ENCODE results near the gene RRAGC.
A peak's percentile ranks its signal among the peaks of the same experiment; 100 is the strongest.

RRAGC gene

GRCh38 chr1:38819516-38819915 lies 40.1 kb downstream of the RRAGC start:
- TF ChIP-seq RAD21 (IDR thresholded peaks at IDR 0.05; ENCODE audit: low read depth) (no peak), ZBTB7A (IDR thresholded peaks at IDR 0.05; ENCODE audit: low read depth) (no peak), EGR1 (IDR thresholded peaks at IDR 0.05) (no peak), TEAD4 (IDR thresholded peaks at IDR 0.05) (no peak), FOXM1 (IDR thresholded peaks at IDR 0.05; ENCODE audit: borderline replicate concordance, low read depth) (no peak), CEBPB (IDR thresholded peaks at IDR 0.05) (no peak), TCF12 (IDR thresholded peaks at IDR 0.05; ENCODE audit: low read depth) (no peak)
- TF ChIP-seq, protein P1, sequence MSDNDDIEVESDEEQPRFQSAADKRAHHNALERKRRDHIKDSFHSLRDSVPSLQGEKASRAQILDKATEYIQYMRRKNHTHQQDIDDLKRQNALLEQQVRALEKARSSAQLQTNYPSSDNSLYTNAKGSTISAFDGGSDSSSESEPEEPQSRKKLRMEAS (IDR thresholded peaks at IDR 0.05) = no peak
- TF ChIP-seq, protein P2, sequence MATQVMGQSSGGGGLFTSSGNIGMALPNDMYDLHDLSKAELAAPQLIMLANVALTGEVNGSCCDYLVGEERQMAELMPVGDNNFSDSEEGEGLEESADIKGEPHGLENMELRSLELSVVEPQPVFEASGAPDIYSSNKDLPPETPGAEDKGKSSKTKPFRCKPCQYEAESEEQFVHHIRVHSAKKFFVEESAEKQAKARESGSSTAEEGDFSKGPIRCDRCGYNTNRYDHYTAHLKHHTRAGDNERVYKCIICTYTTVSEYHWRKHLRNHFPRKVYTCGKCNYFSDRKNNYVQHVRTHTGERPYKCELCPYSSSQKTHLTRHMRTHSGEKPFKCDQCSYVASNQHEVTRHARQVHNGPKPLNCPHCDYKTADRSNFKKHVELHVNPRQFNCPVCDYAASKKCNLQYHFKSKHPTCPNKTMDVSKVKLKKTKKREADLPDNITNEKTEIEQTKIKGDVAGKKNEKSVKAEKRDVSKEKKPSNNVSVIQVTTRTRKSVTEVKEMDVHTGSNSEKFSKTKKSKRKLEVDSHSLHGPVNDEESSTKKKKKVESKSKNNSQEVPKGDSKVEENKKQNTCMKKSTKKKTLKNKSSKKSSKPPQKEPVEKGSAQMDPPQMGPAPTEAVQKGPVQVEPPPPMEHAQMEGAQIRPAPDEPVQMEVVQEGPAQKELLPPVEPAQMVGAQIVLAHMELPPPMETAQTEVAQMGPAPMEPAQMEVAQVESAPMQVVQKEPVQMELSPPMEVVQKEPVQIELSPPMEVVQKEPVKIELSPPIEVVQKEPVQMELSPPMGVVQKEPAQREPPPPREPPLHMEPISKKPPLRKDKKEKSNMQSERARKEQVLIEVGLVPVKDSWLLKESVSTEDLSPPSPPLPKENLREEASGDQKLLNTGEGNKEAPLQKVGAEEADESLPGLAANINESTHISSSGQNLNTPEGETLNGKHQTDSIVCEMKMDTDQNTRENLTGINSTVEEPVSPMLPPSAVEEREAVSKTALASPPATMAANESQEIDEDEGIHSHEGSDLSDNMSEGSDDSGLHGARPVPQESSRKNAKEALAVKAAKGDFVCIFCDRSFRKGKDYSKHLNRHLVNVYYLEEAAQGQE (IDR thresholded peaks at IDR 0.05; ENCODE audit: low read depth) = no peak

GRCh38 chr1:38819040-38819439 lies 40.5 kb downstream of the RRAGC start:
- no peak for TF ChIP-seq TEAD4 (IDR thresholded peaks at IDR 0.05)
- no peak for TF ChIP-seq TCF12 (IDR thresholded peaks at IDR 0.05; ENCODE audit: low read depth)
- TF ChIP-seq EGR1 (IDR thresholded peaks at IDR 0.05) = no peak
- no peak for TF ChIP-seq RAD21 (IDR thresholded peaks at IDR 0.05; ENCODE audit: low read depth)
- no peak for TF ChIP-seq ZBTB7A (IDR thresholded peaks at IDR 0.05; ENCODE audit: low read depth)
- TF ChIP-seq, protein P1 (IDR thresholded peaks at IDR 0.05) = no peak
- TF ChIP-seq USF1 (IDR thresholded peaks at IDR 0.05) = no peak
- TF ChIP-seq TAF1 (IDR thresholded peaks at IDR 0.05; ENCODE audit: low read depth) = no peak
- TF ChIP-seq YY1 (IDR thresholded peaks at IDR 0.05; ENCODE audit: low read depth) = no peak
- TF ChIP-seq, protein P2 (IDR thresholded peaks at IDR 0.05; ENCODE audit: low read depth) = no peak
- TF ChIP-seq EP300 (IDR thresholded peaks at IDR 0.05; ENCODE audit: borderline replicate concordance) = no peak
- no peak for TF ChIP-seq FOXM1 (IDR thresholded peaks at IDR 0.05; ENCODE audit: borderline replicate concordance, low read depth)
- no peak for TF ChIP-seq CREB1 (IDR thresholded peaks at IDR 0.05; ENCODE audit: low read depth)
- TF ChIP-seq CEBPB (IDR thresholded peaks at IDR 0.05) = no peak
- TF ChIP-seq NFIC (IDR thresholded peaks at IDR 0.05) = no peak

DNA sequence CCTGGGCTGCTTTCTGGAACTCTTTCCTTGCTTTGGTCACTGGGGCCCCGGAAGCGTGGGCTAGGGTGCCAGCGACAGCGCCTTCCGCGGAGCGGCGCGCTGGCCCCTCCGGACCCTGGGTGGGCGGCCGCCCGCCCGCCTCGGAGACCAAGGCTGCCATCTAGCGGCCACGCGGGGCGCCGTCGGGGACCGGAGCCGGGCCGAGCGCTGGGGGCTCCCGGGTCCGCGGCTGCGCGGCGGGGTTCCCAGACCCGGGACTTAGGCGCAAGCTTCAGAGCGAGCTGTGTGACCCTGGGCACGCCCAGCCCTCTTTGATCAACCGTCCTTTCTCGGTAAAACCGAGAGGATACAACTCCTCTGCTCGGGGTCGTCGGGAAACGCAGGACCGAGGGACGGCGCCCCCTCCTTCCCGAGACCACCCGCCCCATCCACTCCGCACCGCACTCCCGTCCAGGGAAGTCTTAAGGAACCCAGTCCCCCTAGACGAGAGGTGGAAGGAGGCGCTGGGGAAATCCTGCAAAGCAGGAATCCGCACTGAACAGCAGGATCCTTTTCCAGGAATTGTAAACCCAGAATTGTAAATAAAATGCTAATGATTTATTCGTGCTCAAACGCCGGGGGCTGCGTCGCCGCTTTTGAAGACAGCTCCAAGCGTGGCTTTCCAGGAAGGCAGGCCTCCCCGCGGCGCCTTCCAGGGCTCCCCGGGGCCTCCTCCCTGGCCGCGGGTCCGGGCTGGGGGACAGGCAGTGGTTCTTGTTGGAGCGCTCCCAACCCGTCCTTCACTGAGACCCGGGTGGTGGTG lies 41.2 kb downstream of the RRAGC start:
- no peak for TF ChIP-seq TAF1 (IDR thresholded peaks at IDR 0.05; ENCODE audit: low read depth)
- no peak for TF ChIP-seq USF1 (IDR thresholded peaks at IDR 0.05)
- TF ChIP-seq CREB1 (IDR thresholded peaks at IDR 0.05; ENCODE audit: low read depth) = no peak
- no peak for TF ChIP-seq TEAD4 (IDR thresholded peaks at IDR 0.05)
- peak; percentile 73 for TF ChIP-seq ZBTB7A (IDR thresholded peaks at IDR 0.05; ENCODE audit: low read depth)
- TF ChIP-seq TCF12 (IDR thresholded peaks at IDR 0.05; ENCODE audit: low read depth) = no peak
- TF ChIP-seq CEBPB (IDR thresholded peaks at IDR 0.05) = no peak
- TF ChIP-seq YY1 (IDR thresholded peaks at IDR 0.05; ENCODE audit: low read depth) = no peak
- TF ChIP-seq EGR1 (IDR thresholded peaks at IDR 0.05) = no peak
- TF ChIP-seq, protein P2 (IDR thresholded peaks at IDR 0.05; ENCODE audit: low read depth) = no peak
- TF ChIP-seq EP300 (IDR thresholded peaks at IDR 0.05; ENCODE audit: borderline replicate concordance) = no peak
- peak; percentile 71 for TF ChIP-seq RAD21 (IDR thresholded peaks at IDR 0.05; ENCODE audit: low read depth)

All from Ishikawa (cell line).